Coronary artery (tissue), 2 donors: ENCODE measurements around the gene ICAM1.
A peak's percentile ranks its signal among the peaks of the same experiment; 100 is the strongest.
"Not testable (repeated sequence)": the region's sequence is repeated elsewhere in the genome, so short reads cannot be mapped to it uniquely, and the experiment has no call there.

Experiments
- DNase-seq: peaks from one replicate; pipeline ENCODE4 v3.0.0-alpha.2; 2017; ENCODE audit warnings: low spot score
- H3K27ac ChIP-seq, 2 donors: fragments of 200-600 bp; sonication (generic); one replicate each; pipeline ENCODE4 v1.5.1; 2016 to 2019
- H3K4me3 ChIP-seq: fragments of 200-600 bp; sonication (generic); 2 replicates; pipeline ENCODE4 v1.5.1; 2016; ENCODE audit warnings: mild to moderate bottlenecking, moderate library complexity
- TF ChIP-seq, protein P1 (sequence below): fragments of 200-600 bp; sonication (generic); IDR thresholded peaks from one replicate; pipeline ENCODE4 v1.5.1; 2019; ENCODE audit warnings: antibody characterized with exemption

ICAM1 gene

DNA sequence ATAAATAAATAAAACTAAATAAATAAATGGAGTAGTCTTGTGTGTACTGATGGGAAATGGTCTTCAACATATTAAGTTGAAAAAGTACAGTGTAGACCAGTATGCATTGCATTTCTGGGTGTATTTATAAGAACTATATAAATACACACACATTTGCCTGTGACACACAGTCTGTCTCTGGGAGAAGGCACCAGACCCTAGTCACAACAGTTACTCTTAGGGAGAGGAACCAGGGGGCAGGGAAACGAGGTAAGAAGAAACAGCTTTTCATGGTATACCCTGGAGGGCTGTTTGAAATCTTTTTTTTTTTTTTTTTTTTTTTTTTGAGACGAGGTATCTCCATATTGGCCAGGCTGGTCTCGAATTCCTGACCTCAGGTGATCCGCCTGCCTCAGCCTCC, 37.0 kb upstream of the ICAM1 start:
- TF ChIP-seq, protein P1, sequence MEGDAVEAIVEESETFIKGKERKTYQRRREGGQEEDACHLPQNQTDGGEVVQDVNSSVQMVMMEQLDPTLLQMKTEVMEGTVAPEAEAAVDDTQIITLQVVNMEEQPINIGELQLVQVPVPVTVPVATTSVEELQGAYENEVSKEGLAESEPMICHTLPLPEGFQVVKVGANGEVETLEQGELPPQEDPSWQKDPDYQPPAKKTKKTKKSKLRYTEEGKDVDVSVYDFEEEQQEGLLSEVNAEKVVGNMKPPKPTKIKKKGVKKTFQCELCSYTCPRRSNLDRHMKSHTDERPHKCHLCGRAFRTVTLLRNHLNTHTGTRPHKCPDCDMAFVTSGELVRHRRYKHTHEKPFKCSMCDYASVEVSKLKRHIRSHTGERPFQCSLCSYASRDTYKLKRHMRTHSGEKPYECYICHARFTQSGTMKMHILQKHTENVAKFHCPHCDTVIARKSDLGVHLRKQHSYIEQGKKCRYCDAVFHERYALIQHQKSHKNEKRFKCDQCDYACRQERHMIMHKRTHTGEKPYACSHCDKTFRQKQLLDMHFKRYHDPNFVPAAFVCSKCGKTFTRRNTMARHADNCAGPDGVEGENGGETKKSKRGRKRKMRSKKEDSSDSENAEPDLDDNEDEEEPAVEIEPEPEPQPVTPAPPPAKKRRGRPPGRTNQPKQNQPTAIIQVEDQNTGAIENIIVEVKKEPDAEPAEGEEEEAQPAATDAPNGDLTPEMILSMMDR: no peak
- Histone ChIP-seq H3K27ac (no peak overlapping the region), H3K4me3 (no peak overlapping the region)
- DNase-seq: no peak

DNA sequence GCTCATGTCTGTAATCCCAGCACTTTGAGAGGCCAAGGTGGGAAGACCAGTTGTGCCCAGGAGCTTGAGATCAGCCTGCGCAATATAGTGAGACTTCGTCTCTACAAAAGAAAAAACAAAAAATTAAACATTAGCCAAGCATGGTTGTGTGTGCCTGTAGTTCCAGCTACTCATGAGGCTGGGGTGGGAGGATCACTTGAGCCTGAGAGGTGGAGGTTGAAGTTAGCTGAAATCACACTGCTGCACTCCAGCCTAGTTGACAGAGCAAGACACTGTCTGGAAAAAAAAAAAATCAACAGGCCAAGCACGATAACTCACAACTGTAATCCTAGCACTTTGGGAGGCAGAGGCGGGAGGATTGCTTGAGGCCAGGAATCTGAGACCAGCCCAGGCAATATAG, 35.9 kb upstream of the ICAM1 start:
- no peak overlapping the region for H3K4me3 ChIP-seq
- DNase-seq: no peak
- TF ChIP-seq, protein P1: no peak
- no peak overlapping the region for H3K27ac ChIP-seq

DNA sequence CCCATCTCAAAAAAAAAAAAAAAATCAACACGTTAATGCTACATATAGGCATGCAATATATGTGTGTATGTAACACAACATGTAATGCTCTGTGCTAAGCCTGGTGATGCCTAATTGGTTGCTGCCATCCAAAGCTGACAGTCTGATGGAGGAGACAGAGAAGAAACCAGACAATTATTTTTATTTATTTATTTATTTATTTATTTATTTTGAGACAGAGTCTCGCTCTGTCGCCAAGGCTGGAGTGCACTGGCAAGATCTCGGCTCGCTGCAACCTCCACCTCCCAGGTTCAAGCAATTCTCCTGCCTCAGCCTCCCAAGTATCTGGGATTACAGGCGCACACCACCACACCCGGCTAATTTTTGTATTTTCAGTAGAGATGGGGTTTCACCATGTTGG, 35.5 kb upstream of the ICAM1 start:
- DNase-seq, H3K4me3 ChIP-seq: not testable (repeated sequence)
- H3K27ac ChIP-seq: peak overlapping the region in 1 of 2 donors; percentile 74

DNA sequence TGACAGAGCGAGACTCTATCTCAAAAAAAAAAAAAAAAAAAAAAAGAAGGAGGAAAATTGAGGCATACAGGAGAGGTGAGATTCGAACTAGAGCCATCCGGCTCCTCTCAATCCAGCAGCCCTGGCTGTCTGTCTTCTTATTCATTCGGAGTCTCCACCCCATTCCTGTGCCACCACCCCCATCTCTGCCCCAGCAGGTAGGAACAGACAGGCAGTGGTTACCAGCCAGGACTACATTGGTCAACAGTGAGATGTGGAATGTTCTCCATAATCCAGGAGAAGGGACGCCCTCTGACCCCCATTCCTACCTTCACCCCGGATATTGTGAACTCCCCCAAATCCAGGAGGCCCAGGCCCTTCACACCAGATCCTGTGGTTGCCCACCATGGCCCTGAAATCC, 33.2 kb upstream of the ICAM1 start:
- TF ChIP-seq, protein P1: no peak
- Histone ChIP-seq H3K27ac (peak overlapping the region in 1 of 2 donors; percentile 67), H3K4me3 (no peak overlapping the region)
- DNase-seq: no peak

DNA sequence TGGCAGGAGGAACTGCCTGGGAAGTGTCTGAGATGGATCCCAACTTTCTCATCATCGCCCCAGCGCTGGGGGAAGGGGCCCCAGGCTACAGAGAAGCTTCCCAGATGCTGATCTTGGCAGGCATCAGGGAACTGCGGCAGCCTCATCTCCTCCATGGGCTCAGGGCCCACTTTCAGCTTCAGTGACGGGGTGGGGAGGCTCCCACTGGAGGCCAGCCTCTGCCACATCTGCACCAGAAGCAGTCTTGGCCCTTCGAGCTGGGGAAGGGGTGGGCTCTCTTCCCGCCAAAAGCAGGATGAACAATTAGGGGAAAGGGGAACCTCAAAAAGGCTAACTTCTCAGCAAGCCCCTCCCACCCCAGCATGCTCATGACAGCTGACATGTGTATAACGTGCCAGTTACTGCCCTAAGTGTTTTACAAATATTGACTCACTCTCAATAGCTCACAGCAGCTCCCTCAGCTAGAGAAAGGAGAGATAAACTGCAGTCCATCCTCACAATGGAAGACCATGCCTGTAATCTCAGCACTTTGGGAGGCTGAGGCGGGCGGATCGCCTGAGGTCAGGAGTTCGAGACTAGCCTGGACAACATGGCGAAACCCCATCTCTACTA, 32.6 kb upstream of the ICAM1 start:
- H3K4me3 ChIP-seq: no peak overlapping the region
- peak overlapping the region in 1 of 2 donors; percentile 67 for H3K27ac ChIP-seq
- TF ChIP-seq, protein P1: no peak
- no peak for DNase-seq

DNA sequence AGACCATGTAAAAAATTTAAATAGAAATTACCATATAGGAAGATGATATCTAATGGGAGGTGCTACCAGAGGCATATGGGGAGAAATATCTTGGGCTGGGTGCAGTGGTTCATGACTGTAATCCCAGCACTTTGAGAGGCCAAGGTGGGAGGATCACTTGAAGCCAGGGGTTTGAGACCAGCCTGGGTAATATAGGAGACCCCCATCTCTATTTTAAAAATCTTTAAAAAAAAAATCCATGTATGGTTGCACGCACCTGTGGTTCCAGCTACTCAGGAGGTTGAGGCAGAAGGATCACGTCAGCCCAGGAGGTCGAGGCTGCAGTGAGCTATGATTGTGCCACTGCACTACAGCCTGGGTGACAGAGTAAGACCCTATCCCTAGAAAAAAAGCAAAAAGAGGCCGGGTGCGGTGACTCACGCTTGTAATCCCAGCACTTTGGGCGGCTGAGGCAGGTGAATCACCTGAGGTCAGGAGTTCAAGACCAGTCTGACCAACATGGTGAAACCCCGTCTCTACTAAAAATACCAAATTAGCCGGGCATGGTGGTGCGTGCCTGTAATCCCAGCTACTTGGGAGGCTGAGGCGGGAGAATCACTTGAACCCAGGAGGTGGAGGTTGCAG, 29.0 kb upstream of the ICAM1 start:
- H3K4me3 ChIP-seq, H3K27ac ChIP-seq, DNase-seq: not testable (repeated sequence)

DNA sequence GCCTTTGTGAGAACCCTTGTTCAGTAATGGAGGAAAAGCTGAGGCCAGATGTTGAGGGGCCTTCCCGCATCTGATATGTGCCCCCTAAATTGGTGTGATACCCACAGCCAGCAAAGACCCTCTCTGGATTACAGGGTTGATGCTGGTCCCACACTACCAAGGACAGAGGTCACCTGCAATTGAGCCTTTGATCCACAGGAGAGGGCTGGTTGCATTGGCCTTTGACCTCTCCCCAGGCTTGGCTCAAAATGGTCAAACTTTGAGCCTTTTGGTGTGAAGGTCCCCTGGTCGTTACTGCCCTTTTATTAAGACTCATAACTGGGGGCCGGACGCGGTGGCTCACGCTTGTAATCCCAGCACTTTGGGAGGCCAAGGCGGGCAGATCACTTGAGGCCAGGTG, 27.3 kb upstream of the ICAM1 start:
- no peak for DNase-seq
- TF ChIP-seq, protein P1: no peak
- no peak overlapping the region for H3K4me3 ChIP-seq
- no peak overlapping the region for H3K27ac ChIP-seq

DNA sequence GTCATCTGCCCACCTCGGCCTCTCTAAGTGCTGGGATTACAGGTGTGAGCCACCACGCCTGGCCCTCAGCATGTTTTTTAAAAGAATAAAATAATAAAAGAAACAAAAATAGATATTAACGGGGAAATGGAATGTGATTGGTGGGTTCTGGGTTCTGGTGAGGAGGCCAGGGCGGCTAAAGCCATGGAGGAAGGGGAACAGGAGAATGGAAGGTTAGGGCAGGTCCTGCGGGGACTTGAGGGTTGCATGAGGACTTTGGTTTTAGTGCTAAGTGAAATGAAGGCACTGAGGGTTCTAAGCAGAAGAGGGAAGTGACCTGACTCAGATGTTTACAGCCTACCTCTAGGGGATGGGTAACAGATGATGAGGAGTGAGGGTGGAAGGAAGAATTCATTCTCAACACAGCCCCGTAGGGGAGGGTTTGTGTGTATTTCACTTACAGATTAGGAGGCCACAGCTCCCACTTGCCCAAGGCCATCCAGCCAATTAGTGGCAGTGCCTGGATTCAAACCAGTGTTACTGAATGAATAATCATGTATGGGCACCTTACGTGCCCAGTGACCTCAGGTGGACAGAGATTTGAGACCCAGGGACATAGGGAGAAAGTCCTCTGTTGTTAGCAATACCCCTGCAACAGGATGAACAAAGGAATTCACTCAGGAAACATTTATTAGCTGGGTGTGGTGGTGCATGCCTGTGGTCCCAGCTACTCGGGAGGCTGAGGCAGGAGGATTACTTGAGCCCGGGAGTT, 25.6 kb upstream of the ICAM1 start:
- H3K27ac ChIP-seq: no peak overlapping the region
- no peak for DNase-seq
- no peak overlapping the region for H3K4me3 ChIP-seq
- TF ChIP-seq, protein P1: no peak
